HepG2 (cell line): ENCODE data around the gene THOC6. TPM values are rescaled to one million over a fixed set of nuclear protein-coding genes. Genes with fewer than 3 reads are reported as not detected.

Experiments
- ARHGAP35 ChIP-seq: sonication (generic); formaldehyde crosslinking; IDR thresholded peaks from 2 replicates; pipeline ENCODE4 v1.9.0; 2022; ENCODE audit warnings: mild to moderate bottlenecking, inconsistent platforms, moderate library complexity, missing genetic modification reagents, borderline replicate concordance
- CAMTA2 ChIP-seq: sonication (generic); formaldehyde crosslinking; IDR thresholded peaks from 2 replicates; pipeline ENCODE4 v1.4.0; 2020; ENCODE audit warnings: mild to moderate bottlenecking, missing genetic modification reagents, borderline replicate concordance
- ETV5 ChIP-seq: IDR thresholded peaks from 2 replicates; pipeline ENCODE4 v1.6.1; 2018; ENCODE audit warnings: missing biosample characterization, missing genetic modification reagents, inconsistent platforms, borderline replicate concordance
- MTF2 ChIP-seq: sonication (generic); formaldehyde crosslinking; IDR thresholded peaks from 2 replicates; pipeline ENCODE4 v1.5.0; 2020; ENCODE audit warnings: missing genetic modification reagents, borderline replicate concordance
- NRL ChIP-seq: sonication (generic); formaldehyde crosslinking; IDR thresholded peaks from 2 replicates; pipeline ENCODE4 v1.5.0; 2020; ENCODE audit warnings: missing genetic modification reagents, mild to moderate bottlenecking, moderate library complexity, borderline replicate concordance
- PBX2 ChIP-seq: IDR thresholded peaks from 2 replicates; pipeline ENCODE4 v1.6.1; 2016; ENCODE audit warnings: control low read depth
- TEAD2 ChIP-seq: sonication (generic); formaldehyde crosslinking; IDR thresholded peaks from 2 replicates; pipeline ENCODE4 v1.9.0; 2021; ENCODE audit warnings: missing genetic modification reagents
- TEAD3 ChIP-seq: optimal IDR thresholded peaks from 2 replicates; pipeline ENCODE3; 2016; ENCODE audit warnings: borderline replicate concordance
- ZKSCAN5 ChIP-seq: sonication (generic); formaldehyde crosslinking; IDR thresholded peaks from 2 replicates; pipeline ENCODE4 v1.5.1; 2020; ENCODE audit warnings: mild to moderate bottlenecking, missing genetic modification reagents
- ZNF33B ChIP-seq: sonication (generic); formaldehyde crosslinking; IDR thresholded peaks from 2 replicates; pipeline ENCODE4 v1.5.1; 2020; ENCODE audit warnings: mild to moderate bottlenecking, missing genetic modification reagents
- ZNF432 ChIP-seq: sonication (generic); formaldehyde crosslinking; IDR thresholded peaks from 2 replicates; pipeline ENCODE4 v1.5.0; 2020; ENCODE audit warnings: missing genetic modification reagents, mild to moderate bottlenecking, borderline replicate concordance
- ZNF761 ChIP-seq: sonication (generic); formaldehyde crosslinking; conservative IDR thresholded peaks from 2 replicates; pipeline ENCODE4 v1.4.0; 2020; ENCODE audit warnings: mild to moderate bottlenecking, missing genetic modification reagents
- ZNF816 ChIP-seq: sonication (generic); formaldehyde crosslinking; IDR thresholded peaks from 2 replicates; pipeline ENCODE4 v1.8.0; 2022; ENCODE audit warnings: missing genetic modification reagents, mild to moderate bottlenecking, borderline replicate concordance
- ZNF839 ChIP-seq: sonication (generic); formaldehyde crosslinking; IDR thresholded peaks from 2 replicates; pipeline ENCODE4 v1.4.0; 2020; ENCODE audit warnings: missing genetic modification reagents, mild to moderate bottlenecking, borderline replicate concordance
- polyA plus RNA-seq, 8 experiments: library from polyadenylated mRNA; depleted of rRNA in 3 of 8; stranded (reverse) in 7 of 8; unstranded in 1 of 8; fragments of >200 nt; fragmentation: Illumina TruSeq in 4 of 8; extraction: Trizol in 4 of 8; gene quantifications; 2 replicates each; pipeline versions ENCODE4 v1.2.1 to v1.2.3, GENCODE V29; 2011 to 2016; ENCODE audit warnings: low read depth in 4 of 8, missing spikeins in 1 of 8, mixed read lengths in 1 of 8; ENCODE audit not compliant: insufficient read depth in 1 of 8
- total RNA-seq, 5 experiments: library from RNA; depleted of rRNA; stranded (reverse); fragments of >200 nt; fragmentation: Illumina TruSeq; extraction: Trizol; gene quantifications; 2 replicates each; pipeline ENCODE4 v1.2.3, GENCODE V29; 2016; ENCODE audit warnings: low read depth in 1 of 5
- TF ChIP-seq, protein P1 (sequence below): sonication (generic); formaldehyde crosslinking; IDR thresholded peaks from 2 replicates; pipeline ENCODE4 v1.4.0; 2020; ENCODE audit warnings: missing genetic modification reagents, borderline replicate concordance
- TF ChIP-seq, protein P2 (sequence below): sonication (generic); formaldehyde crosslinking; IDR thresholded peaks from 2 replicates; pipeline ENCODE4 v1.4.0; 2020; ENCODE audit warnings: mild to moderate bottlenecking, missing genetic modification reagents
- TF ChIP-seq, protein P3 (sequence below): sonication (generic); formaldehyde crosslinking; IDR thresholded peaks from 2 replicates; pipeline ENCODE4 v1.5.0; 2020; ENCODE audit warnings: mild to moderate bottlenecking, missing genetic modification reagents, borderline replicate concordance
- TF ChIP-seq, protein P4 (sequence below): sonication (generic); formaldehyde crosslinking; IDR thresholded peaks from 2 replicates; pipeline ENCODE4 v1.8.0; 2022; ENCODE audit warnings: missing genetic modification reagents, low read depth, mild to moderate bottlenecking, borderline replicate concordance

THOC6 gene
- total and polyA plus RNA-seq, 2 of the 13 experiments (the other 11 are each of a cell fraction or from before 2014, with no cell fraction given) = 32.1 to 37.0 TPM

DNA sequence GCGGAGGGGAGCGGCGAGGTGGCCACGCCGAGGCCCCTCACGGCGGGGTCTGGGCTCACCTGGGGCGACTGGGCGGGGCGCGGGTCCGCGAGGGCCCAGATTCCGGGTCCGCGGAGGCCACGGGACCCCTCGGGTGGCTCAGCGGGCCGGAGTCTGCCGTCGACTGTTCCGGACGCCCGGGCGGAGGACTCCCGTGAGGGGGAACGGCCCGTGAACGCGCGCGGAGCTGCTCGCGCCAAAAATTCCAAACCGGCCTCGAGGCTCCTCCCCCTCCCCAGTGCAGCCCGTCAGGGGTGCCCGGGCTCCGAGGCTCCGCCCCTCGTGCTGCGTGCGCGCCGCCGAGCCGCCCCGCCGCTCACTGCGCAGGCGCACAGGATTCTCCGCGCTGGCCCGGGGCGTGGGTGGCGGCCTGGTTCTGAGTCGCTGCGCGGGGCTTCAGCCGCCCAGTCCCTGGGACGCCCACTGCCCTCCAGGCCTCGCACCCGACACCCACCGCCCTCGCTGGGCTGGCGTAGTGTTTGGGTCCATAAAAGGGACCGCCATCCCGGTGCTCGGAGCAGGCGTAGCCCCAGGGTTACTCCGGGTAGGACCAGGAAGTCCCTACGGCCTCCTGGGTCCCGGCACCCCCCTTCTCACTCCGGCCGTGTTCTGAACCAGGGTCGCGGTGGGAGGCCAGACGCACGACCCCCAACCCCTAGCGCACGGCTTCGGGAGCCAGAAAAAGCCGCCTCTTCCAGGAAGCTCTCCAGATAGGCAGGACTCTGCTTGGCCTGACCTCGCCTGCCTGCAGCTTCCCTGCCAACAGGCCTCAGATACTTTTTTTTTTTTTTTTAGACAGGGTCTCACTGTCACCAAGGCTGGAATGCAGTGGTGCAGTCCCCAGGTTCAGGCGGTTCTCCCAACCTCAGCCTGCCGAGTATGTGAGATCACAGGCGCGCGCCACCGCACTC lies 43.3 kb upstream of the THOC6 start, which contains the start of gene PKMYT1 (continued):
- TF ChIP-seq ZNF816 (CRISPR knock-in tag) = no peak
- TF ChIP-seq, protein P1, sequence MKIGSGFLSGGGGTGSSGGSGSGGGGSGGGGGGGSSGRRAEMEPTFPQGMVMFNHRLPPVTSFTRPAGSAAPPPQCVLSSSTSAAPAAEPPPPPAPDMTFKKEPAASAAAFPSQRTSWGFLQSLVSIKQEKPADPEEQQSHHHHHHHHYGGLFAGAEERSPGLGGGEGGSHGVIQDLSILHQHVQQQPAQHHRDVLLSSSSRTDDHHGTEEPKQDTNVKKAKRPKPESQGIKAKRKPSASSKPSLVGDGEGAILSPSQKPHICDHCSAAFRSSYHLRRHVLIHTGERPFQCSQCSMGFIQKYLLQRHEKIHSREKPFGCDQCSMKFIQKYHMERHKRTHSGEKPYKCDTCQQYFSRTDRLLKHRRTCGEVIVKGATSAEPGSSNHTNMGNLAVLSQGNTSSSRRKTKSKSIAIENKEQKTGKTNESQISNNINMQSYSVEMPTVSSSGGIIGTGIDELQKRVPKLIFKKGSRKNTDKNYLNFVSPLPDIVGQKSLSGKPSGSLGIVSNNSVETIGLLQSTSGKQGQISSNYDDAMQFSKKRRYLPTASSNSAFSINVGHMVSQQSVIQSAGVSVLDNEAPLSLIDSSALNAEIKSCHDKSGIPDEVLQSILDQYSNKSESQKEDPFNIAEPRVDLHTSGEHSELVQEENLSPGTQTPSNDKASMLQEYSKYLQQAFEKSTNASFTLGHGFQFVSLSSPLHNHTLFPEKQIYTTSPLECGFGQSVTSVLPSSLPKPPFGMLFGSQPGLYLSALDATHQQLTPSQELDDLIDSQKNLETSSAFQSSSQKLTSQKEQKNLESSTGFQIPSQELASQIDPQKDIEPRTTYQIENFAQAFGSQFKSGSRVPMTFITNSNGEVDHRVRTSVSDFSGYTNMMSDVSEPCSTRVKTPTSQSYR (CRISPR knock-in tag) = no peak
- no peak; the same call in 1 of the 2 replicates for TF ChIP-seq NRL
- no peak for TF ChIP-seq ZNF432 (CRISPR knock-in tag)
- TF ChIP-seq, protein P2, sequence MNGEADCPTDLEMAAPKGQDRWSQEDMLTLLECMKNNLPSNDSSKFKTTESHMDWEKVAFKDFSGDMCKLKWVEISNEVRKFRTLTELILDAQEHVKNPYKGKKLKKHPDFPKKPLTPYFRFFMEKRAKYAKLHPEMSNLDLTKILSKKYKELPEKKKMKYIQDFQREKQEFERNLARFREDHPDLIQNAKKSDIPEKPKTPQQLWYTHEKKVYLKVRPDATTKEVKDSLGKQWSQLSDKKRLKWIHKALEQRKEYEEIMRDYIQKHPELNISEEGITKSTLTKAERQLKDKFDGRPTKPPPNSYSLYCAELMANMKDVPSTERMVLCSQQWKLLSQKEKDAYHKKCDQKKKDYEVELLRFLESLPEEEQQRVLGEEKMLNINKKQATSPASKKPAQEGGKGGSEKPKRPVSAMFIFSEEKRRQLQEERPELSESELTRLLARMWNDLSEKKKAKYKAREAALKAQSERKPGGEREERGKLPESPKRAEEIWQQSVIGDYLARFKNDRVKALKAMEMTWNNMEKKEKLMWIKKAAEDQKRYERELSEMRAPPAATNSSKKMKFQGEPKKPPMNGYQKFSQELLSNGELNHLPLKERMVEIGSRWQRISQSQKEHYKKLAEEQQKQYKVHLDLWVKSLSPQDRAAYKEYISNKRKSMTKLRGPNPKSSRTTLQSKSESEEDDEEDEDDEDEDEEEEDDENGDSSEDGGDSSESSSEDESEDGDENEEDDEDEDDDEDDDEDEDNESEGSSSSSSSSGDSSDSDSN = peak; percentile 57; the same call in 1 of the 2 replicates
- no peak for TF ChIP-seq TEAD2
- TF ChIP-seq, protein P3, sequence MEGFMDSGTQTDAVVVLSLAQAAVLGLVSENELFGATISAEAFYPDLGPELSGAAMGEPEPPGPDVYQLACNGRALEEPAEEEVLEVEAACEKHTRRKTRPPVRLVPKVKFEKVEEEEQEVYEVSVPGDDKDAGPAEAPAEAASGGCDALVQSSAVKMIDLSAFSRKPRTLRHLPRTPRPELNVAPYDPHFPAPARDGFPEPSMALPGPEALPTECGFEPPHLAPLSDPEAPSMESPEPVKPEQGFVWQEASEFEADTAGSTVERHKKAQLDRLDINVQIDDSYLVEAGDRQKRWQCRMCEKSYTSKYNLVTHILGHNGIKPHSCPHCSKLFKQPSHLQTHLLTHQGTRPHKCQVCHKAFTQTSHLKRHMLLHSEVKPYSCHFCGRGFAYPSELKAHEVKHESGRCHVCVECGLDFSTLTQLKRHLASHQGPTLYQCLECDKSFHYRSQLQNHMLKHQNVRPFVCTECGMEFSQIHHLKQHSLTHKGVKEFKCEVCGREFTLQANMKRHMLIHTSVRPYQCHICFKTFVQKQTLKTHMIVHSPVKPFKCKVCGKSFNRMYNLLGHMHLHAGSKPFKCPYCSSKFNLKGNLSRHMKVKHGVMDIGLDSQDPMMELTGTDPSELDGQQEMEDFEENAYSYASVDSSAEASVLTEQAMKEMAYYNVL (CRISPR knock-in tag) = peak; percentile 39; the same call in 1 of the 2 replicates
- TF ChIP-seq ZNF761 = 0 out of 2 replicates have a peak, but pooled peaks have one; percentile 18
- TF ChIP-seq PBX2 = no peak
- 0 out of 2 replicates have a peak, but pooled peaks have one; percentile 28 for TF ChIP-seq ZNF839 (CRISPR knock-in tag)
- no peak for TF ChIP-seq MTF2 (CRISPR knock-in tag)
- peak; percentile 45 for TF ChIP-seq ETV5 (CRISPR knock-in tag)
- TF ChIP-seq, protein P4, sequence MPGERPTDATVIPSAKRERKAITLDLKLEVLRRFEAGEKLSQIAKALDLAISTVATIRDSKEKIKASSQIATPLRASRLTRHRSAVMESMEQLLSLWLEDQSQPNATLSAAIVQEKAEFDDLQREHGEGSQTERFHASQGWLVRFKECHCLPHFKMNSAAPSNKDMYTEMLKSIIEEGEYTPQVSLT = no peak
- 0 out of 2 replicates have a peak, but pooled peaks have one; percentile 26 for TF ChIP-seq ARHGAP35 (CRISPR knock-in tag)
- no peak for TF ChIP-seq CAMTA2 (CRISPR knock-in tag)
- TF ChIP-seq ZKSCAN5 (CRISPR knock-in tag) = no peak
- TF ChIP-seq TEAD3 (CRISPR knock-in tag) = peak; percentile 31
- peak; percentile 56; the same call in 1 of the 2 replicates for TF ChIP-seq ZNF33B
